ENCODE measurements around the gene INA.
"Not testable (repeated sequence)": the region's sequence is repeated elsewhere in the genome, so short reads cannot be mapped to it uniquely, and the experiment has no call there.

Gene INA

GRCh38 chr10:103276896-103277712, at the start of gene INA:
Gene INA (plus strand): TSS chr10:103277138. CDS start chr10:103277212, 74 bp downstream.
- DNase-seq, result no peak

GRCh38 chr10:103227416-103227815, 49.5 kb upstream of the INA start:
- no peak for DNase-seq

- DNase-seq, result no peak
These were observed 45.8 kb upstream of the INA start for GRCh38 chr10:103231047-103231551.

GRCh38 chr10:103232131-103232673, 44.7 kb upstream of the INA start:
- DNase-seq, result no peak

- DNase-seq, result no peak
These were observed 44.0 kb upstream of the INA start for GRCh38 chr10:103232772-103233488.

- no peak for DNase-seq
These were observed 41.2 kb upstream of the INA start for GRCh38 chr10:103235775-103236174.

- DNase-seq, result no peak
These were observed 38.3 kb upstream of the INA start for GRCh38 chr10:103238506-103239252.

- peak; percentile 91 to 97 for DNase-seq
These were observed 35.5 kb upstream of the INA start for GRCh38 chr10:103241262-103242011.

- peak; percentile 79 to 96 for DNase-seq
These were observed 32.2 kb upstream of the INA start for GRCh38 chr10:103244666-103245271.

- DNase-seq, result not testable (repeated sequence)
These were observed 31.4 kb upstream of the INA start, which contains the start of gene RPEL1 for GRCh38 chr10:103245587-103245986. Gene RPEL1 (plus strand): TSS chr10:103245887. CDS start chr10:103245997, 110 bp downstream.

- DNase-seq, result no peak
These were observed 30.6 kb upstream of the INA start for GRCh38 chr10:103246324-103246723.

GRCh38 chr10:103254113-103254512, 22.8 kb upstream of the INA start:
- no peak for DNase-seq

GRCh38 chr10:103254538-103255325, 22.2 kb upstream of the INA start:
- no peak for DNase-seq

- DNase-seq, result no peak
These were observed 20.3 kb upstream of the INA start for GRCh38 chr10:103256613-103257012.

GRCh38 chr10:103257812-103258211, 19.1 kb upstream of the INA start:
- no peak for DNase-seq

- not testable (repeated sequence) for DNase-seq
These were observed 18.0 kb upstream of the INA start for GRCh38 chr10:103258928-103259327.

GRCh38 chr10:103259989-103260388, 16.9 kb upstream of the INA start:
- no peak for DNase-seq

GRCh38 chr10:103262229-103262628, 14.7 kb upstream of the INA start:
- DNase-seq, result no peak

- DNase-seq, result peak; percentile 25 to 59
These were observed 11.1 kb upstream of the INA start for GRCh38 chr10:103265717-103266329.

- DNase-seq, result no peak
These were observed 3.9 kb upstream of the INA start for GRCh38 chr10:103273041-103273441.
